Brain microvascular endothelial cell (primary cell): Measurements from ENCODE around the gene IPO11.

ENCODE experiments used
- DNase-seq: peaks from one replicate; pipeline ENCODE4 v3.0.0-alpha.2; 2020
- H3K27ac ChIP-seq: fragments of 250-450 bp; sonication (Bioruptor Pico); 2 replicates; pipeline ENCODE4 v1.5.1; 2020; ENCODE audit warnings: mild to moderate bottlenecking, moderate library complexity
- H3K27me3 ChIP-seq: fragments of 250-450 bp; sonication (Bioruptor Pico); replicated peaks from 2 replicates; pipeline ENCODE4 v1.5.1; 2020; ENCODE audit warnings: mild to moderate bottlenecking
- H3K36me3 ChIP-seq: fragments of 250-450 bp; sonication (Bioruptor Pico); replicated peaks from 2 replicates; pipeline ENCODE4 v1.5.1; 2020; ENCODE audit warnings: mild to moderate bottlenecking
- H3K4me3 ChIP-seq: 2 replicates; pipeline ENCODE4 v1.5.1; 2011; ENCODE audit warnings: low read depth, mild to moderate bottlenecking, control low read depth, low read length, moderate library complexity
- in situ Hi-C: cut with HindIII; loops from 2 replicates; pipeline ENCODE4 v1.10.0; 2017; ENCODE audit warnings: low sequenced_read_pairs, low pct_ligation_motif_present
- TF ChIP-seq, protein P1 (sequence below): IDR thresholded peaks from 2 replicates; pipeline ENCODE4 v1.5.1; 2011; ENCODE audit warnings: low read depth, mild to moderate bottlenecking, moderate library complexity, low read length, control low read depth, inconsistent platforms; ENCODE audit errors: missing control alignments

IPO11 gene

GRCh38 chr5:62488531-62488930, 76.0 kb downstream of the IPO11 start:
- H3K27ac ChIP-seq: no peak overlapping the region
- H3K4me3 ChIP-seq: no peak overlapping the region
- no peaks in the 10 kb centered on the region for H3K36me3 ChIP-seq
- in situ Hi-C loops: no loop called here
- TF ChIP-seq, protein P1, sequence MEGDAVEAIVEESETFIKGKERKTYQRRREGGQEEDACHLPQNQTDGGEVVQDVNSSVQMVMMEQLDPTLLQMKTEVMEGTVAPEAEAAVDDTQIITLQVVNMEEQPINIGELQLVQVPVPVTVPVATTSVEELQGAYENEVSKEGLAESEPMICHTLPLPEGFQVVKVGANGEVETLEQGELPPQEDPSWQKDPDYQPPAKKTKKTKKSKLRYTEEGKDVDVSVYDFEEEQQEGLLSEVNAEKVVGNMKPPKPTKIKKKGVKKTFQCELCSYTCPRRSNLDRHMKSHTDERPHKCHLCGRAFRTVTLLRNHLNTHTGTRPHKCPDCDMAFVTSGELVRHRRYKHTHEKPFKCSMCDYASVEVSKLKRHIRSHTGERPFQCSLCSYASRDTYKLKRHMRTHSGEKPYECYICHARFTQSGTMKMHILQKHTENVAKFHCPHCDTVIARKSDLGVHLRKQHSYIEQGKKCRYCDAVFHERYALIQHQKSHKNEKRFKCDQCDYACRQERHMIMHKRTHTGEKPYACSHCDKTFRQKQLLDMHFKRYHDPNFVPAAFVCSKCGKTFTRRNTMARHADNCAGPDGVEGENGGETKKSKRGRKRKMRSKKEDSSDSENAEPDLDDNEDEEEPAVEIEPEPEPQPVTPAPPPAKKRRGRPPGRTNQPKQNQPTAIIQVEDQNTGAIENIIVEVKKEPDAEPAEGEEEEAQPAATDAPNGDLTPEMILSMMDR: no peak
- DNase-seq: no peak
- no peaks in the 10 kb centered on the region for H3K27me3 ChIP-seq

GRCh38 chr5:62489471-62489870, 76.9 kb downstream of the IPO11 start:
- in situ Hi-C loops: no loop called here
- no peak for DNase-seq
- TF ChIP-seq, protein P1: no peak
- Histone ChIP-seq H3K4me3 (no peak overlapping the region), H3K27ac (no peak overlapping the region), H3K36me3 (no peaks in the 10 kb centered on the region), H3K27me3 (no peaks in the 10 kb centered on the region)

GRCh38 chr5:62494772-62495171, 82.2 kb downstream of the IPO11 start:
- no peaks in the 10 kb centered on the region for H3K36me3 ChIP-seq
- no peak overlapping the region for H3K27ac ChIP-seq
- in situ Hi-C loops: no loop called here
- DNase-seq: no peak
- H3K4me3 ChIP-seq: no peak overlapping the region
- TF ChIP-seq, protein P1: no peak
- no peaks in the 10 kb centered on the region for H3K27me3 ChIP-seq

- TF ChIP-seq, protein P1: no peak
- Histone ChIP-seq H3K27me3 (no peaks in the 10 kb centered on the region), H3K36me3 (no peaks in the 10 kb centered on the region), H3K27ac (no peak overlapping the region), H3K4me3 (no peak overlapping the region)
- DNase-seq: no peak
- in situ Hi-C loops: no loop called here
Observed at GRCh38 chr5:62496876-62497275, 84.3 kb downstream of the IPO11 start.

- in situ Hi-C loops: no loop called here
- H3K27me3 ChIP-seq: no peaks in the 10 kb centered on the region
- H3K36me3 ChIP-seq: no peaks in the 10 kb centered on the region
- H3K4me3 ChIP-seq: no peak overlapping the region
- DNase-seq: no peak
- H3K27ac ChIP-seq: no peak overlapping the region
- TF ChIP-seq, protein P1: no peak
Observed at GRCh38 chr5:62498961-62499360, 86.4 kb downstream of the IPO11 start.

GRCh38 chr5:62499756-62500155, 87.2 kb downstream of the IPO11 start:
- TF ChIP-seq, protein P1: no peak
- no peaks in the 10 kb centered on the region for H3K27me3 ChIP-seq
- H3K4me3 ChIP-seq: no peak overlapping the region
- DNase-seq: no peak
- in situ Hi-C loops: no loop called here
- H3K27ac ChIP-seq: no peak overlapping the region
- no peaks in the 10 kb centered on the region for H3K36me3 ChIP-seq
